Neural crest cell (in vitro differentiated cells): ENCODE results near the gene ZNF493. TPM values are rescaled to one million over a fixed set of nuclear protein-coding genes. Genes with fewer than 3 reads are reported as not detected.

ENCODE experiments used
- DNase-seq: peaks from one replicate; pipeline ENCODE4 v3.0.0; 2021; ENCODE audit warnings: low read depth, mixed read lengths, low spot score
- H3K27ac Mint-ChIP-seq: one replicate; pipeline ENCODE4 v1.8.0; 2021; ENCODE audit warnings: mild to moderate bottlenecking, mixed read lengths; ENCODE audit not compliant: unreplicated experiment
- H3K27me3 Mint-ChIP-seq: 2 replicates; pipeline ENCODE4 v1.8.0; 2021; ENCODE audit warnings: low read depth, mild to moderate bottlenecking, mixed read lengths
- H3K36me3 Mint-ChIP-seq: 2 replicates; pipeline ENCODE4 v1.8.0; 2021; ENCODE audit warnings: low read depth, mild to moderate bottlenecking, mixed read lengths
- H3K4me1 Mint-ChIP-seq: 2 replicates; pipeline ENCODE4 v1.8.0; 2021; ENCODE audit warnings: mixed read lengths
- H3K4me3 Mint-ChIP-seq: one replicate; pipeline ENCODE4 v1.8.0; 2021; ENCODE audit warnings: mild to moderate bottlenecking, mixed read lengths
- H3K9me3 Mint-ChIP-seq: 2 replicates; pipeline ENCODE4 v1.8.0; 2021; ENCODE audit warnings: mixed read lengths
- CTCF ChIP-seq: fragments of 200-600 bp; sonication (generic); conservative IDR thresholded peaks from 2 replicates; pipeline ENCODE4 v1.5.0; 2021; ENCODE audit warnings: antibody characterized with exemption, mild to moderate bottlenecking
- long read RNA-seq: library from polyadenylated mRNA; unstranded; transcript quantifications from one replicate; pipeline ENCODE4 v2.0.0, GENCODE V29; 2020
- total RNA-seq: library from RNA; stranded (reverse); gene quantifications from 2 replicates; pipeline ENCODE4 v1.2.1, GENCODE V29; 2021

ZNF493 gene
- 22.3 and 22.4 TPM in 2 replicates for total RNA-seq
- long read RNA-seq, full-length matches to known transcripts: 9 of 13 reads
- long read RNA-seq, partial matches to known transcripts: 3 of 13 reads
- long read RNA-seq, other reads (novel, unspliced or antisense): 1 of 13 reads

GRCh38 chr19:21396893-21397572 is at the start of gene ZNF493:
TSS of gene ZNF493 (plus strand) at chr19:21397133. CDS start at chr19:21397238, 105 bp downstream.
- no peak for TF ChIP-seq CTCF
- peak; percentile 79 for DNase-seq
- Mint-ChIP-seq H3K9me3 (peaks cover 21% of the 10 kb centered on the region), H3K36me3 (peaks cover 34% of the 10 kb centered on the region), H3K27me3 (no peaks in the 10 kb centered on the region), H3K4me3 (peak within 1 kb of the TSS; percentile 97), H3K4me1 (peaks cover 19% of the 10 kb centered on the region), H3K27ac (peak within 1 kb of the TSS; percentile 99)

- Mint-ChIP-seq H3K4me1 (no peaks in the 10 kb centered on the region), H3K9me3 (peaks cover 18% of the 10 kb centered on the region), H3K36me3 (peaks cover 10% of the 10 kb centered on the region), H3K27me3 (no peaks in the 10 kb centered on the region), H3K27ac (no peak overlapping the region), H3K4me3 (no peak overlapping the region)
- no peak for DNase-seq
- no peak for TF ChIP-seq CTCF
Observed at GRCh38 chr19:21352830-21353229, 44.1 kb upstream of the ZNF493 start.

DNA sequence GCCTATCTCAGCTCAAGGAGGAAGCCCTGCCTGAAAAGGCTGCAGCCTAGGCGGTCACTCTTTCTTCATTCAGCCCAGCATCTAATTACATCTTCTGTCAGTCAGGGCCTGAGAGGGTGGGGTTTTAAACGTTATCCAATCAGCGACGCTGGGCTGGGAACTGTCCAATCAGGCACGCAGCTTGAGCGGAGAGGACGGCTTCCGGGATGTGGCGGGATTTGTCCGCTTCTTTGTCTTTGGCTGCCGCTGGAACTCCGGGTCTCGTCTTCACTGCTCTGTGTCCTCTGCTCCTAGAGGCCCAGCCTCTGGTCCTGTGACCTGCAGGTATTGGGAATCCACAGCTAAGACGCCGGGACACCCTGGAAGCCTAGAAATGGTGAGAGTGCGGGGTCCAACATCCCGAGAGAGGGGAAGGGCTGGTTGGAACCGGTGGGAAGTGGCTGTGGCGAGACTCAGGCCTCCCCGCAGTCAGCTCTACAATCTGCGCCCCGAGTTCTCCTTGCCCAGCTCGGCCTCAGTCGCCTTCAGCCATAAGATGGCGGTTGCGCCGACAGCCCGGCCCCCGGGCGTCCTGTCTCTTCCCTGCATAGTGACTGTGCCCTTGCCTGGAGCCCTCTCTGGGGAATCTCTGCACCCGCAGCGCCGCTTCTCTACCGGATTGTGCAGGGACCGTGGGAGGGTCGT is 38.0 kb upstream of the ZNF493 start, which contains the start of gene ZNF738:
ZNF738 (plus strand) TSS at position 233 of the 684 bp plus-strand sequence; CDS start at position 374, 141 bp downstream.
- peak within 1 kb of the TSS; percentile 99 for H3K4me3 Mint-ChIP-seq
- peaks cover 4% of the 10 kb centered on the region for H3K27me3 Mint-ChIP-seq
- no peak for TF ChIP-seq CTCF
- DNase-seq: peak; percentile 83
- H3K4me1 Mint-ChIP-seq: peaks cover 11% of the 10 kb centered on the region
- H3K27ac Mint-ChIP-seq: peak within 1 kb of the TSS; percentile 100
- peaks cover 43% of the 10 kb centered on the region for H3K36me3 Mint-ChIP-seq
- H3K9me3 Mint-ChIP-seq: peaks cover 16% of the 10 kb centered on the region

DNA sequence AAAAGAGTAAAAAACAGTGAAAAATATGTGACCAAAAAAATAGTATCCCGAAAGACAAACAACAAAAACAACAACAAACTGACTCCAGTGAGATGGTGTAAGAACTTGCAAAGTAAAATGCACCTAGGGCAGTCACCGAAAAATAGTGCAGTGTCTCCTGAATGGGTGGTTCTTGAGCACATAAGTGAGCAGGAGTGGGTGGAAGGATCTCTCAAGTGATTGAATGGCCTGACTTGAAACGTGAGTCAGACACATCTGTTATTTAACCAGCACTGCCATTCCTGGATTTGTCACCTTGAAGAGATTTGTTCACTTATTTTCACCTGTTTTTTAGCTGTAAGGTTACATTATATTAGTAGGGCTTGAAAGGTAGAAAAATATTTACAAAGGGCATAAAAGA is 34.6 kb upstream of the ZNF493 start:
- Mint-ChIP-seq H3K27ac (no peak overlapping the region), H3K27me3 (peaks cover 4% of the 10 kb centered on the region), H3K36me3 (peaks cover 73% of the 10 kb centered on the region), H3K9me3 (peaks cover 19% of the 10 kb centered on the region), H3K4me1 (peaks cover 11% of the 10 kb centered on the region), H3K4me3 (peak overlapping the region; percentile 76)
- TF ChIP-seq CTCF: no peak
- DNase-seq: no peak

- Mint-ChIP-seq H3K9me3 (peaks cover 42% of the 10 kb centered on the region), H3K27me3 (no peaks in the 10 kb centered on the region), H3K4me1 (no peaks in the 10 kb centered on the region), H3K27ac (no peak overlapping the region), H3K4me3 (no peak overlapping the region), H3K36me3 (peaks cover 77% of the 10 kb centered on the region)
- no peak for DNase-seq
- TF ChIP-seq CTCF: no peak
Observed at GRCh38 chr19:21383980-21384582, 12.9 kb upstream of the ZNF493 start.
